HepG2 (cell line): Measurements from ENCODE around the gene ADAM8. TPM values are rescaled to one million over a fixed set of nuclear protein-coding genes. Genes with fewer than 3 reads are reported as not detected.

Experiments used
- ATAC-seq: fragments of 200-7000 bp; cut with Tn5 transposase; 3 replicates; pipeline ENCODE4 v1.9.1; 2020; ENCODE audit warnings: mild to moderate bottlenecking, moderate library complexity
- BruUV-seq: library from RNA; stranded (reverse); fragments of 400-500 nt; replicated peaks from 2 replicates; lab custom pipeline; 2021; lab: Mats Ljungman, UMichigan
- CTCF ChIA-PET: fragments of 300-600 bp; formaldehyde crosslinking; extraction: SDS; loops from one replicate; lab custom pipeline; 2021; ENCODE audit warnings: low total read pairs, inconsistent platforms, low intra/inter-chr PET ratio; lab: Yijun Ruan, JAX
- POLR2A ChIA-PET: fragments of 350-600 bp; sonication (Branson Sonifier 250); formaldehyde crosslinking; loops from one replicate; lab custom pipeline; 2020; ENCODE audit warnings: antibody characterized with exemption, inconsistent platforms; lab: Yijun Ruan, JAX
- DNase-seq: peaks from one replicate; pipeline ENCODE4 v3.0.0-alpha.2; 2015; ENCODE audit warnings: low spot score
- FAIRE-seq: peaks from 3 replicates; lab custom pipeline; 2011; peaks lifted over from hg19 to GRCh38; lab: Jason Lieb, UNC
- H2AFZ ChIP-seq: one replicate; pipeline ENCODE4 v1.6.1; 2011; ENCODE audit warnings: low read length, inconsistent platforms
- H3K27ac ChIP-seq: fragments of 300-600 bp; 3 replicates; pipeline ENCODE4 v1.8.0; 2011; ENCODE audit warnings: mixed run types, mild to moderate bottlenecking, mixed read lengths, low read length, inconsistent platforms; ENCODE audit not compliant: insufficient read depth; ENCODE audit errors: extremely low read length
- H3K27me3 ChIP-seq, 2 experiments: fragments of 200-600 bp in 1 of 2; 2 replicates in 1 of 2; 3 replicates in 1 of 2; pipeline versions ENCODE4 v1.6.0 to v1.8.0; 2011; ENCODE audit warnings: low read length in 2 of 2, mild to moderate bottlenecking in 2 of 2, moderate library complexity in 2 of 2, inconsistent platforms in 1 of 2; ENCODE audit not compliant: insufficient read depth in 2 of 2, control insufficient read depth in 1 of 2
- H3K36me3 ChIP-seq, 2 experiments: fragments of 200-600 bp in 1 of 2; replicated peaks in 1 of 2; 2 replicates in 1 of 2; 3 replicates in 1 of 2; pipeline versions ENCODE4 v1.5.1 to v1.8.0; 2011; ENCODE audit warnings: low read length in 2 of 2, inconsistent platforms in 1 of 2; ENCODE audit not compliant: insufficient read depth in 2 of 2, control insufficient read depth in 1 of 2
- H3K4me1 ChIP-seq: 2 replicates; pipeline ENCODE4 v1.5.1; 2012; ENCODE audit warnings: low read length, inconsistent platforms; ENCODE audit not compliant: insufficient read depth
- H3K4me2 ChIP-seq: 2 replicates; pipeline ENCODE4 v1.6.0; 2011; ENCODE audit warnings: low read depth, low read length, inconsistent platforms
- H3K4me3 ChIP-seq, 3 experiments: fragments of 200-600 bp in 1 of 3; sonication (generic), shearing (Covaris generic) in 1 of 3; replicated peaks in 1 of 3; 2 replicates each; pipeline ENCODE4 v1.5.1; 2011 to 2016; ENCODE audit warnings: low read length in 3 of 3, inconsistent platforms in 2 of 3, low read depth in 2 of 3, mild to moderate bottlenecking in 2 of 3, control low read depth in 1 of 3, mixed read lengths in 1 of 3; ENCODE audit not compliant: insufficient read depth in 1 of 3
- H3K79me2 ChIP-seq: one replicate; pipeline ENCODE4 v1.6.1; 2011; ENCODE audit warnings: low read length, inconsistent platforms; ENCODE audit not compliant: insufficient read depth
- H3K9ac ChIP-seq: 2 replicates; pipeline ENCODE4 v1.6.0; 2011; ENCODE audit warnings: mild to moderate bottlenecking, low read depth, low read length, inconsistent platforms; ENCODE audit not compliant: insufficient read depth
- H3K9me3 ChIP-seq: 2 replicates; pipeline ENCODE4 v1.5.1; 2012; ENCODE audit warnings: mild to moderate bottlenecking, low read length
- H4K20me1 ChIP-seq: 2 replicates; pipeline ENCODE4 v1.6.0; 2011; ENCODE audit warnings: inconsistent platforms, mild to moderate bottlenecking, low read length, moderate library complexity; ENCODE audit not compliant: insufficient read depth
- BHLHE40 ChIP-seq: IDR thresholded peaks from 2 replicates; pipeline ENCODE4 v1.6.1; 2011; ENCODE audit warnings: low read length, improper control_type of control experiment
- CERS6 ChIP-seq: sonication (generic); formaldehyde crosslinking; IDR thresholded peaks from 2 replicates; pipeline ENCODE4 v1.5.0; 2020; ENCODE audit warnings: missing genetic modification reagents
- CREB1 ChIP-seq, 2 experiments: fragments of 450-650 bp in 1 of 2; IDR thresholded peaks; 2 replicates each; pipeline ENCODE4 v1.6.1; 2016 to 2017; ENCODE audit warnings: control low read depth in 1 of 2, mild to moderate bottlenecking in 1 of 2, missing compliant biosample characterization in 1 of 2, missing genetic modification characterization in 1 of 2
- FOXA1 ChIP-seq, 2 experiments: fragments of 450-650 bp in 1 of 2; sonication (generic) in 1 of 2; formaldehyde crosslinking in 1 of 2; IDR thresholded peaks; 2 replicates each; pipeline versions ENCODE4 v1.4.0 to v1.6.1; 2016 to 2020; ENCODE audit warnings: missing genetic modification reagents in 1 of 2
- GATAD1 ChIP-seq: IDR thresholded peaks from 2 replicates; pipeline ENCODE4 v1.6.1; 2016; ENCODE audit warnings: missing genetic modification reagents, missing compliant biosample characterization
- PHF21A ChIP-seq: sonication (generic); formaldehyde crosslinking; IDR thresholded peaks from 2 replicates; pipeline ENCODE4 v1.5.0; 2020; ENCODE audit warnings: mild to moderate bottlenecking, missing genetic modification reagents
- RAD51 ChIP-seq: fragments of 450-650 bp; IDR thresholded peaks from 2 replicates; pipeline ENCODE4 v1.6.1; 2016; ENCODE audit warnings: borderline replicate concordance
- REXO4 ChIP-seq: sonication (generic); formaldehyde crosslinking; IDR thresholded peaks from 2 replicates; pipeline ENCODE4 v1.8.0; 2022; ENCODE audit warnings: missing genetic modification reagents, mild to moderate bottlenecking, borderline replicate concordance
- SALL2 ChIP-seq: sonication (generic); formaldehyde crosslinking; IDR thresholded peaks from 2 replicates; pipeline ENCODE4 v1.8.1; 2023; ENCODE audit warnings: mild to moderate bottlenecking, missing genetic modification reagents, inconsistent platforms
- UBTF ChIP-seq: sonication (generic); formaldehyde crosslinking; IDR thresholded peaks from 2 replicates; pipeline ENCODE4 v1.4.0; 2020; ENCODE audit warnings: mild to moderate bottlenecking, missing genetic modification reagents
- USF2 ChIP-seq, 2 experiments: sonication (generic) in 1 of 2; formaldehyde crosslinking in 1 of 2; IDR thresholded peaks; 2 replicates each; pipeline versions ENCODE4 v1.5.1 to v1.6.1; 2011 to 2020; ENCODE audit warnings: borderline replicate concordance in 1 of 2, low read depth in 1 of 2, low read length in 1 of 2, mild to moderate bottlenecking in 1 of 2, missing genetic modification reagents in 1 of 2, moderate library complexity in 1 of 2
- ZNF207 ChIP-seq: fragments of 450-650 bp; IDR thresholded peaks from 2 replicates; pipeline ENCODE4 v1.6.1; 2016; ENCODE audit warnings: antibody characterized with exemption, borderline replicate concordance
- WGBS: methylation state at CpG from one replicate; pipeline ENCODE4 v1.1.6; 2017; ENCODE audit warnings: low lambda C conversion rate; 5-methylcytosine and 5-hydroxymethylcytosine counted together
- in situ Hi-C: cut with HindIII; loops from 2 replicates; pipeline ENCODE4 v1.10.0; 2017; ENCODE audit warnings: low pct_unique_long_range_greater_than_20kb; ENCODE audit not compliant: extremely low pct_ligation_motif_present
- intact Hi-C: fragments of 100-400 bp; cut with micrococcal nuclease; formaldehyde crosslinking; loops from one replicate; pipeline ENCODE4 v1.10.0; 2022; ENCODE audit not compliant: unreplicated experiment
- polyA plus RNA-seq, 8 experiments: library from polyadenylated mRNA; depleted of rRNA in 3 of 8; stranded (reverse) in 7 of 8; unstranded in 1 of 8; fragments of >200 nt; fragmentation: Illumina TruSeq in 4 of 8; extraction: Trizol in 4 of 8; gene quantifications; 2 replicates each; pipeline versions ENCODE4 v1.2.1 to v1.2.3, GENCODE V29; 2011 to 2016; ENCODE audit warnings: low read depth in 4 of 8, missing spikeins in 1 of 8, mixed read lengths in 1 of 8; ENCODE audit not compliant: insufficient read depth in 1 of 8
- total RNA-seq, 5 experiments: library from RNA; depleted of rRNA; stranded (reverse); fragments of >200 nt; fragmentation: Illumina TruSeq; extraction: Trizol; gene quantifications; 2 replicates each; pipeline ENCODE4 v1.2.3, GENCODE V29; 2016; ENCODE audit warnings: low read depth in 1 of 5
- TF ChIP-seq, protein P1 (sequence below): sonication (generic); formaldehyde crosslinking; IDR thresholded peaks from 2 replicates; pipeline ENCODE4 v1.5.1; 2020; ENCODE audit warnings: mild to moderate bottlenecking, missing genetic modification reagents, moderate library complexity
- TF ChIP-seq, protein P2 (sequence below): fragments of 450-650 bp; IDR thresholded peaks from 2 replicates; pipeline ENCODE4 v1.6.1; 2016

Gene ADAM8
- total and polyA plus RNA-seq, 2 of the 13 experiments (the other 11 are each of a cell fraction or from before 2014, with no cell fraction given), result 0.24 to 0.93 TPM

- Histone ChIP-seq H3K27me3 (peaks cover 18 to 67% of the 10 kb centered on the region in 2 experiments), H3K9me3 (no peaks in the 10 kb centered on the region), H3K4me3 (no peak overlapping the region), H2AFZ (no peak overlapping the region), H4K20me1 (no peaks in the 10 kb centered on the region), H3K4me2 (no peak overlapping the region), H3K4me1 (peaks cover 23% of the 10 kb centered on the region), H3K27ac (no peak overlapping the region), H3K79me2 (no peaks in the 10 kb centered on the region), H3K36me3 (no peaks in the 10 kb centered on the region), H3K9ac (no peak overlapping the region)
- BruUV-seq, result no TSS peak
- no peak for DNase-seq
- in situ Hi-C loops, result no loop called here
- WGBS, result 25% methylated on average over 16 of the region's 27 CpGs
- CTCF ChIA-PET, result no interaction called here
- no peak for ATAC-seq
- intact Hi-C loops, result no loop called here
- FAIRE-seq, result no peak
- POLR2A ChIA-PET, result no interaction called here
- TF ChIP-seq PHF21A (CRISPR knock-in tag) (no peak), SALL2 (no peak), CERS6 (CRISPR knock-in tag) (no peak), BHLHE40 (peak; percentile 70), FOXA1 (IDR thresholded peaks at IDR 0.05) (no peak), FOXA1 (CRISPR knock-in tag; IDR thresholded peaks at IDR 0.05) (no peak), RAD51 (peak; percentile 27; the same call in 1 of the 2 replicates), REXO4 (CRISPR knock-in tag) (no peak), CREB1 (IDR thresholded peaks at IDR 0.05) (peak; percentile 31; the same call in 1 of the 2 replicates), CREB1 (CRISPR knock-in tag; IDR thresholded peaks at IDR 0.05) (no peak), UBTF (CRISPR knock-in tag) (no peak), GATAD1 (CRISPR knock-in tag) (no peak), USF2 (IDR thresholded peaks at IDR 0.05; ENCODE audit: low read depth, low read length) (peak; percentile 60; the same call in 1 of the 2 replicates), USF2 (CRISPR knock-in tag; IDR thresholded peaks at IDR 0.05; ENCODE audit: borderline replicate concordance) (no peak), ZNF207 (no peak)
- TF ChIP-seq, protein P1, sequence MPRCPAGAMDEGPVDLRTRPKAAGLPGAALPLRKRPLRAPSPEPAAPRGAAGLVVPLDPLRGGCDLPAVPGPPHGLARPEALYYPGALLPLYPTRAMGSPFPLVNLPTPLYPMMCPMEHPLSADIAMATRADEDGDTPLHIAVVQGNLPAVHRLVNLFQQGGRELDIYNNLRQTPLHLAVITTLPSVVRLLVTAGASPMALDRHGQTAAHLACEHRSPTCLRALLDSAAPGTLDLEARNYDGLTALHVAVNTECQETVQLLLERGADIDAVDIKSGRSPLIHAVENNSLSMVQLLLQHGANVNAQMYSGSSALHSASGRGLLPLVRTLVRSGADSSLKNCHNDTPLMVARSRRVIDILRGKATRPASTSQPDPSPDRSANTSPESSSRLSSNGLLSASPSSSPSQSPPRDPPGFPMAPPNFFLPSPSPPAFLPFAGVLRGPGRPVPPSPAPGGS (CRISPR knock-in tag), result no peak
- TF ChIP-seq, protein P2, sequence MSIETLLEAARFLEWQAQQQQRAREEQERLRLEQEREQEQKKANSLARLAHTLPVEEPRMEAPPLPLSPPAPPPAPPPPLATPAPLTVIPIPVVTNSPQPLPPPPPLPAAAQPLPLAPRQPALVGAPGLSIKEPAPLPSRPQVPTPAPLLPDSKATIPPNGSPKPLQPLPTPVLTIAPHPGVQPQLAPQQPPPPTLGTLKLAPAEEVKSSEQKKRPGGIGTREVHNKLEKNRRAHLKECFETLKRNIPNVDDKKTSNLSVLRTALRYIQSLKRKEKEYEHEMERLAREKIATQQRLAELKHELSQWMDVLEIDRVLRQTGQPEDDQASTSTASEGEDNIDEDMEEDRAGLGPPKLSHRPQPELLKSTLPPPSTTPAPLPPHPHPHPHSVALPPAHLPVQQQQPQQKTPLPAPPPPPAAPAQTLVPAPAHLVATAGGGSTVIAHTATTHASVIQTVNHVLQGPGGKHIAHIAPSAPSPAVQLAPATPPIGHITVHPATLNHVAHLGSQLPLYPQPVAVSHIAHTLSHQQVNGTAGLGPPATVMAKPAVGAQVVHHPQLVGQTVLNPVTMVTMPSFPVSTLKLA, result peak; percentile 94
Observed at GRCh38 chr10:133242611-133243356, 33.9 kb downstream of the ADAM8 start.
